GM21576 (cell line): ENCODE results near the gene LTF.

Source experiments
- ATAC-seq: cut with Tn5 transposase; IDR thresholded peaks from one replicate; pipeline ENCODE4 v1.9.1; 2021; ENCODE audit warnings: mild to moderate bottlenecking, moderate library complexity; ENCODE audit not compliant: unreplicated experiment

The LTF gene

GRCh38 chr3:46491089-46492070, 26.7 kb upstream of the LTF start:
- no peak for ATAC-seq

DNA sequence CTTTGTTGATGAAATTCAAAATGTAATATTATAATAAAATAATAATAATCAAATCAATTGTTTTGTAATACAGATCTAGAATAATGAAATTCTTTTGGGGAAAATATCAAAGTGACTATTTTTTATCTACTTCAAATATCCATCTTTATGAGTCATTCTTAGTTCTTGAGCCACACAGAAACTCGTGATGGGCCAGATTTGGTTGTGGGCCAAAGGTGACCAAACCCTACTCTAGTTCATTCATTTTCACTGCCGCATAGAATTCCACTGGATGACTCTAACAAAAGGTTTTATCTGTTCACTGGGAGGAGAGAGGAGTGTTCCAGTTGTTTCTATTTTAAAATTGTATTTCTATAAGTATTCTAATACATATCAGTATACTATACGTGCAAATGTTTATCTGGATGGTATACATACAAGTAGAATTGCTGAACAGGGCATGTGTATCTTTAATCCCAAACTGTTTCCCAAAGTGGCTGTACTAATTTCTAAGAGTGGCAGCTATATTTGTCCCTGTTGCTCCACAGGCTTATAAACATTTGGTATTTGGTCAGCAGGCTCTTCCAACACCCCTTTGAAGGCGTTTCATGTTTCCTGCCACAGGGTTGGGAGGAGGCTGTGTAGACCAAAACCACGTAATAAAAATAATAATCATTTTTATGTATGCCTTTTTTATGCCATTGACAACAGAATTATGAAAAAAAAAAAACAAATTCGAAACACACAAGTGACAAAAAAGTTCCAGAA, 25.8 kb upstream of the LTF start:
- no peak for ATAC-seq

- no peak for ATAC-seq
Observed at GRCh38 chr3:46489875-46490274, 25.2 kb upstream of the LTF start.

DNA sequence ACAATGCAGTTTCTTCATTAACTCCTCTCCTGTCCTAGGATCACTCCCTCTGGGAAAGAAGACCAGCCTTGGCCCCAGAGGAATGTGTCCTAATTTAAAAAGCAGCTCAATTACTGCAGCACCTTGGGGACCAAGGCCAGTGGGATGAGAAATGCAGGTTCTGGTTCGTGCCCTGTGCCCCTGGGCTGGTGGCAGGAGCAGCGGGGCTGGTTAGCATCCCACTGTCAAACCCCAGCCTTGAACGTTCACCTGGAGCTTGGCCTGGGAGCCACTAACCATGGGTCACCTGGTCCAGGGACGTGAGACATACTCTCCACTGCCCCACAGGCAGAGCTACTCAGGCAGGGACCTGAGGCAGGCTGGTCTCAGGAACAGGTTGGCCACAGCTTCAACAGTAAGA, 24.7 kb upstream of the LTF start:
- no peak for ATAC-seq

DNA sequence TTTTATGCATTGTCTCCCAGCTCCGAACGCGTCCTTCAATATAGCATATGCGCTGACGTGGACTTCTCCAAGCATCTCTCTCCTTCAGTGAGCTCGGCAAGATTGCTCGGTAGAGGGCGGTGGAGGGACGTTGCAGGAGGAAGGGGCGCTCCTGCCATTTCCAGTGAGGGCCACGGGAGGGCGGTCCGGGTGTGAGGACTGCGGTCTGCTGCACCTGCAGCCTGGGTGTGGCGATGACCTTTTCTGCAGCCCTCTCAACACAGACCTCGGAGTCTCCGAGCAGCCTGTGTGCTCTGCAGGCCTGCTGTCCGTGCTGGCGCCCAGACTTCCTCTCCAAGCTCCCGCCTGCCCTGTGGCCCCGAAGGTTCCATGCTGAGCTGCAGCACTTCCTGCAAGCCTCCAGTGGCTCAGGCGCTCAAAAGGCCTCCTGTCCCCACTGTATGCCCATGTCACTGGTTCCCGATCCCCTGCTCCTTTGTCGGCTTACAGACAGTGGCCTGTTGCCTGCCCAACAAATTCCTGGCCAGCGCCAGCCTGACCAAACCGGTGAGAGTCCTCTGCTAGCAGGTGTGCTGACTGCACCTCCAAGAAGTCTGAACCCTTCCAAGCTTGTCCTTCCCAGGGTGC, 24.1 kb upstream of the LTF start:
- ATAC-seq = peak; percentile 91

- ATAC-seq = no peak
Observed at GRCh38 chr3:46485779-46486175, 21.1 kb upstream of the LTF start.

GRCh38 chr3:46484911-46485778, 20.4 kb upstream of the LTF start:
- no peak for ATAC-seq

- ATAC-seq = no peak
Observed at GRCh38 chr3:46484388-46484787, 19.7 kb upstream of the LTF start.

GRCh38 chr3:46483825-46484224, 19.1 kb upstream of the LTF start:
- no peak for ATAC-seq

GRCh38 chr3:46482632-46483350, 18.1 kb upstream of the LTF start:
- ATAC-seq = no peak

GRCh38 chr3:46481636-46482035, 16.9 kb upstream of the LTF start:
- ATAC-seq = no peak

DNA sequence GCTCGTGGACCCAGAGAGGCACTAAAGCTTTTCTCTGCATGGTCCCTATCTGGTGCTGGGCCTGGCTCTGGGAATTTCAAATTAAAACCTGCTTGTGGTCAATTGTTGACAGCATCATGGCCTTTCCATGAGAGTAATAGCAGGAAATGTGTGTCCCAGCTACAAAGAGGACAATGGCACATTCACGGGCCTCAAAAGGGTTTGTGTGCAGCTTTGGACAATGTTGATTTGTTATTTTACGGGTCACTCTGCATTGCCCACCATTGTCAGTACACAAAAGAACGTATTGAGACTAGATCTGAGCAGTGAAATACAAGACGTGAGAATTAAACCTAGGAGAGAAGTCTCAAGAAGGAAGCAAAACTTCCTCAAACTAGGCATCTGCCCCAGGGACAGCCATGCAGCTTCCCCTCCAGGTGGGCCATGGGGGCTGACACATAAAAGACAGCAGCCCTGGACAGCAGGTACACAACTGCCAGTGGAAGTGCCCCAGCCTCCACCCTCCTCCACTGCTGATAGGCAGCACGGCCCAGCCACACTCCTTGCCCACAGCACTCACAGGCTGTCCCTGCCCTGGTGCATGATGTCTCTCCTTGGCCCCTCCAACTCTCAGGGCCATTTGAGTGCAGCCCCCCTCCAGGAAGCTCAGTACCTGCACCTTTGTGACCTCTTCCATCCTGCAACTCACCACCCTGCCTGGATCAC, 15.9 kb upstream of the LTF start:
- ATAC-seq = no peak

DNA sequence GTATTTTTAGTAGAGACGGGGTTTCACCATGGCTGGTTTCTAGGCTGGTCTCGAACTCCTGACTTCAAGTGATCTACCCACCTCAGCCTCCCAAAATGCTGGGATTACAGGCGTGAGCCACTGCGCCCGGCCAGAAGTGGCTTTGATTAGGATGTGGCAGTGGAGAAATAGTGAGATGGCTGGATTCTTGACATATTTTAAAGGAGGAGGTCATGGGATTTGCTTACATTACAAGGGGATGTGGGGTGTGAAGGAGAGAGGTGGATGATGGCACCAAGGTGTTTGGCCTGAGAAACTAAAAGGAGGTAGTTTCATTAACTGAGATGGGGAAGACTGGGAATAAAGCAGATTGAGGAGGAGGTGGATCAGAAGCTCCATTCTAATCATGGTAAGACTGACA, 15.0 kb upstream of the LTF start:
- no peak for ATAC-seq

GRCh38 chr3:46479021-46479420, 14.3 kb upstream of the LTF start:
- ATAC-seq = no peak

GRCh38 chr3:46478341-46478740, 13.6 kb upstream of the LTF start:
- ATAC-seq = no peak

GRCh38 chr3:46477756-46478155, 13.1 kb upstream of the LTF start:
- no peak for ATAC-seq

- ATAC-seq = no peak
Observed at GRCh38 chr3:46477145-46477544, 12.4 kb upstream of the LTF start.

- ATAC-seq = no peak
Observed at GRCh38 chr3:46472736-46473135, 8.0 kb upstream of the LTF start.

- no peak for ATAC-seq
Observed at GRCh38 chr3:46471371-46471914, 6.7 kb upstream of the LTF start.
